OCI-LY3 (cell line): ENCODE measurements around the gene GATA6.

ENCODE experiments used
- CTCF ChIP-seq: fragments of 200-600, 300-600 bp; sonication (generic); IDR thresholded peaks from 2 replicates; pipeline ENCODE4 v1.5.1; 2014; ENCODE audit warnings: antibody characterized with exemption, low read length, low read depth
- EZH2phosphoT487 ChIP-seq: fragments of 200-600 bp; shearing (Covaris generic); IDR thresholded peaks from 2 replicates; pipeline ENCODE4 v1.6.1; 2018; ENCODE audit warnings: antibody characterized with exemption, mixed run types, low read depth

- no peak for TF ChIP-seq CTCF
- TF ChIP-seq EZH2phosphoT487, result no peak
These were observed 24.1 kb downstream of the GATA6 start for GRCh38 chr18:22193466-22193865.
